22Rv1 (cell line): ENCODE measurements around the gene TCHP.

Experiments used
- H3K27ac ChIP-seq: fragments of 450-650 bp; 2 replicates; pipeline ENCODE4 v1.5.1; 2017
- CTCF ChIP-seq: fragments of 450-650 bp; IDR thresholded peaks from 2 replicates; pipeline ENCODE4 v1.5.1; 2017; ENCODE audit warnings: mild to moderate bottlenecking
- ZFX ChIP-seq: fragments of 450-650 bp; IDR thresholded peaks from 2 replicates; pipeline ENCODE4 v1.6.1; 2017; ENCODE audit warnings: antibody characterized with exemption, borderline replicate concordance

TCHP gene

DNA sequence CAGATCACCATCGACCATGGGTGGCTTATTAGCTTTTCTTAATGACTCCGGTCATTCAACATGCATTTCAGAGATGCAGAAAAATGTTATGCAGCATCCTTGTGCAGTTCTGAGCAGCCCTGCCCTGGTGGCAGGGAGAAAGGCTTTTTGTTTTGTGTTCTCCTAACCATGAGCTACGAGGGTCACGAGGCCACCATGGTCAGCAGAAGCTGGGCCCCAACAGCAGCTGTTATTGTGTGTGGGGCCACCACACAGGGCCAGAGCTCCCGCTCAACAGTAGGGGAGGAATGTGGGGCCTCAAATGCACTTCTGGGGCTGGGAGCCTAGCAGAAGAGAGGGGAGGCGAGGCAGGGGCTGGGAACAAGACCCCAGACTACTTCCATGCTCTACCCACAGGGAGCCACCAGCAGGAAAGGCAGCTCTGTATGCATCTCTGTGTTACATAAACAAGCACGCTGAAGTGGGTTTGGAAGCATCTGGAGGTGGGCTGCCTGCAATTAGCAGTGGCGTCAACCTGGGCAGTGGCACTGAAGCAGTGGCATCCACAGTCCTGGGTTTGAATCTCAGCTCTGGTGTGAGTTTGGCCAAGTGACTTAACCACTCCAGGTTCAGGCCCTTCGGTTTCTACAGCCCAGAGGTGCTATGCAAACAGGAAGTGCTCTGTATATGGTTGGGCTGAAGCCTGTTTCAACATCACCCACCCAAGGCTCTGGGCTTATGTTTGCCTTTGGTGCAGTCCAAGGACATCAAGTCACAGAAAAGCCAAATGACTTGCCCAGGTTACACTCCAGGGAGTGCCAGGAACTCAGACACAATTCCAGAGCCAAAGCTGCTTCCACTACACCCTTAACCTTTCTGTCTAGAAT is 36.0 kb upstream of the TCHP start:
- H3K27ac ChIP-seq, result peak overlapping the region; percentile 56
- TF ChIP-seq CTCF (no peak), ZFX (no peak)

GRCh38 chr12:109864916-109865315 is 35.2 kb upstream of the TCHP start:
- TF ChIP-seq CTCF (no peak), ZFX (no peak)
- H3K27ac ChIP-seq, result peak overlapping the region; percentile 56

GRCh38 chr12:109868182-109869051 is 31.7 kb upstream of the TCHP start:
- TF ChIP-seq CTCF (no peak), ZFX (no peak)
- no peak overlapping the region for H3K27ac ChIP-seq

DNA sequence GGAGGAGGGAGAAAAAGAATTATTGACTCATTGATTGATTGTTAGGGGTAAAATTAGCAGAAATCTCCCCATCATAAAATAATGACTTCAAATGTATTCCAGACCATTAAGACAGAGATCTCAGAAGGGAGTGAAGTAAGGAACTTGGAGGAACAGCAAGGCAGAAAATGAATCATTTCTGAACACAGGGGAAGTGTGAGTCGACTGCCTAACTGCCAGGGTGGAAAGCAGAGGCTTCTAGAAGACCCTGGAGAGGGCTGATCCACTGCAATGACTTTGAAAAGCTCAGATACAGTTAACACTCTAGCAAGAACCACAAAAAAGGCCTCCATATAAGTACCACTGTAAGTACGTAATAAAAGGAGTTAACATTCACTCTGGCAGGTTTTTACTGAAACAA is 29.4 kb upstream of the TCHP start:
- no peak overlapping the region for H3K27ac ChIP-seq
- TF ChIP-seq CTCF (no peak), ZFX (no peak)

DNA sequence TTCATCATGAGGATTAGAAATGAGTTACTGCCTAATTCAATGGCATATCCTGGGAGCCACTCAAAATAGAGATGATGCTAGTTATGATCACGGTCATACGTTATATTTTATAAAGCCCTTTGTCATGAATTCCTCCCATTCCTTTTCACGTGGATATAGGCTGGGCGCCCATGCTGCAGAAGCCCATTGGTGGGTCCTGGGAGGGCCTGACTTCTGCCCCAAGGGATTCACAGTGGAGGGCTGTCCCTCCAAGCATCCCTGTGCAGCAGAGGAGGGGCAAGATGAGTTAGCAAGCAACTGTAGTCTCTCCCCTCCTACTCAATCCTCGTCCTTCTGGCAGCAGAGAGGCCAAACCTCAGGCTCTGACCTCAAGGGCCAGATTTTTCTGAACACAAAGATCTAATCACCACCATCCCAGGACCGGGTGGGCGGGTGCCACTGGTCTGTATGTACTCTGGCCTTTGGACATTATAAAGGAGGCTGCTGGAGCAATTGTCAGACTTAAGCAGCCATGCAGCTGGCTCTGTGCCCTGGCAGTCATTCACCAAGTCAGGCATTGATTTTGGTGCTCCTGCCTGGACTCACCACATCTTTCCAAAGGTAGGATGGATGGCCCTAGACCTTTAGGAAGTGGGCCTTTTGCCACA is 28.3 kb upstream of the TCHP start:
- TF ChIP-seq ZFX, result no peak
- TF ChIP-seq CTCF, result no peak
- no peak overlapping the region for H3K27ac ChIP-seq

- H3K27ac ChIP-seq, result no peak overlapping the region
- TF ChIP-seq CTCF (no peak), ZFX (no peak)
Observed at GRCh38 chr12:109873653-109874052, 26.4 kb upstream of the TCHP start.
